ENCODE measurements around the gene IFT172.

GRCh38 chr2:27489118-27489497 lies 435 bp downstream of the IFT172 start:
- TF ChIP-seq CTCF (IDR thresholded peaks at IDR 0.05; ENCODE audit: low read depth, low read length) (no peak), POLR2A (IDR thresholded peaks at IDR 0.05; ENCODE audit: extremely low read depth, insufficient read length) (no peak)
